ENCODE results near the gene CDH4.
A peak's percentile ranks its signal among the peaks of the same experiment; 100 is the strongest.

CDH4 gene

DNA sequence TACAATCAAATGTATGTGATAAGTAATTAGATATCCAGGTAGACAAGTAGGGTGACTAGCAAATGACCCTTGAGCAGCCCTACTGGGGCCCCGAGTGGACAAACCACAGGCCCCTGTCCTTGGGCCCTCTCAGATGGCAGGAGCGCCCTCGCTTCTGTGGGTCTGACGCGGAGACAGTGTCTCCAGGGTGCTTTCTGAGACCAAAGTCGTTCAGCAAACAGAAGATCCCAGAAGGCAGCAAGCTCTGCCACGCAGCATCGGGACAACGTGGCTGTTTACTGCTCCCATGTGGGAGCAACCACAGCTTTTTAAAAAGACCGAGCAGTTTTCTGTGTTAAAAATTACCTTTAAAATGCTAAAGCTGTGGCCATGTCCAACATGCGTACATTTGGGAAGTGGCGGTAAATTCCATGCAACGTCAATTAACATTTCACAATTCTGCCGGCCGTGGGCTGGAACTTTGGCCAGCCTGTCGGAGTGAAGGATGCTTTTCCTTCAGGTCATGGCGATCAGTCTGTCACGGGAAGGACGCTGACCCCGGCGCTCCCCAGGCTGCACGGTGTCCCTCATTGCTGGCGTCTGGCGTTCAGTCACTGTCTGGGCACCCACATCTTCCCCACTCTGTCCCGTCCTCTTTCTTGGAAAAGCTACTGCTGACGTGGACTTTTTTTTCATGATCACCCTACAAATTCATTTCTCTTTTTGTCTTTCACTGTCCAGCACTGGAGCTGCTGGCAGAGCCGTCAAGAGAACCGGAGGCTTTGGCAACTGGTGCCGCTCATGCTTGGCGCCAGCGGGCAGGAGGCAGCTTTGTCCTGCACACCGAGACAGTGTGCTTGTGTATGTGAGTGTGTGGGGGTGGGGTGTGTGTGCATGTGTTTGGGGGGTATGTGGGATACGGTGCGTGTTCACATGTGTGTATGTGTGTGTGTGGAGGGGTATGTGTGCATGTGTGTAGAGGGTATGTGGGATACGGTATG lies 293.1 kb downstream of the CDH4 start:
- H3K27ac ChIP-seq (ENCODE audit: low read depth, low read length, severe bottlenecking), result no peak overlapping the region
- no peaks in the 10 kb centered on the region for H3K4me1 ChIP-seq (ENCODE audit: control insufficient read depth, insufficient read depth, low read length, poor library complexity, severe bottlenecking)
- no peak overlapping the region for H3K4me3 ChIP-seq (ENCODE audit: extremely low read depth, insufficient read depth, low read length, poor library complexity, severe bottlenecking)
- no peaks in the 10 kb centered on the region for H3K36me3 ChIP-seq (ENCODE audit: control insufficient read depth, insufficient read depth, low read length)
- WGBS, 2 experiments (ENCODE audit: insufficient coverage in 2 of 2), result 94 to 96% methylated on average over 31 to 33 of the region's 35 CpGs
- H3K9me3 ChIP-seq (ENCODE audit: control insufficient read depth, low read length), result no peaks in the 10 kb centered on the region

DNA sequence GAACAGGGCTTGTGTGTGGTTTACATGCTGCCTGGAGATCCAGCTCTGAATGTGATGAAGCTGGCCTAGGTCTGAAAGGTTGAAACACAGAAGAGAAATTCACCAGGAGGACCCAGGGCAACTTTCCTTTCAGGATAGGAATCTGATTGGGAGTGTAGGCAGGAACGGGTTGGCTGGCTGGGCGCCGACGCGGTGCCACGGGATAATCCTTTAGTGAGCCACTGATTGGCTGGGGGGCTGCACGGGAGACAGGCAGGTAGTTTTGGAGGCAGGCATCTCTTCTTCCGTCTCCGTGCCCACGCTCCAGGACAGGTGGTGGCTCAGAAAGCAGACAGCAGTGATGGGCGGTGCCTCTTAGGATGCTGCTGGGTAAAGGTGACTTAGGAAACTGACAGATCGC lies 294.6 kb downstream of the CDH4 start:
- Histone ChIP-seq H3K4me1 (ENCODE audit: control insufficient read depth, insufficient read depth, low read length, poor library complexity, severe bottlenecking) (no peaks in the 10 kb centered on the region), H3K27ac (ENCODE audit: low read depth, low read length, severe bottlenecking) (no peak overlapping the region), H3K9me3 (ENCODE audit: control insufficient read depth, low read length) (no peaks in the 10 kb centered on the region), H3K36me3 (ENCODE audit: control insufficient read depth, insufficient read depth, low read length) (no peaks in the 10 kb centered on the region), H3K4me3 (ENCODE audit: extremely low read depth, insufficient read depth, low read length, poor library complexity, severe bottlenecking) (no peak overlapping the region)
- WGBS, 2 experiments (ENCODE audit: insufficient coverage in 2 of 2), result 90 to 95% methylated on average over 11 to 12 of the region's 12 CpGs

- no peak overlapping the region for H3K4me3 ChIP-seq (ENCODE audit: extremely low read depth, insufficient read depth, low read length, poor library complexity, severe bottlenecking)
- H3K9me3 ChIP-seq (ENCODE audit: control insufficient read depth, low read length), result no peaks in the 10 kb centered on the region
- no peak overlapping the region for H3K27ac ChIP-seq (ENCODE audit: low read depth, low read length, severe bottlenecking)
- WGBS, 2 experiments (ENCODE audit: insufficient coverage in 2 of 2), result 82 to 83% methylated on average over 2 to 4 of the region's 4 CpGs
- H3K4me1 ChIP-seq (ENCODE audit: control insufficient read depth, insufficient read depth, low read length, poor library complexity, severe bottlenecking), result no peaks in the 10 kb centered on the region
- H3K36me3 ChIP-seq (ENCODE audit: control insufficient read depth, insufficient read depth, low read length), result no peaks in the 10 kb centered on the region
These were observed 296.0 kb downstream of the CDH4 start for GRCh38 chr20:61548069-61548468.

- 88 to 100% methylated on average over 2 of the region's 2 CpGs for WGBS, 2 experiments (ENCODE audit: insufficient coverage in 2 of 2)
- Histone ChIP-seq H3K4me1 (ENCODE audit: control insufficient read depth, insufficient read depth, low read length, poor library complexity, severe bottlenecking) (peaks cover under 1% of the 10 kb centered on the region), H3K27ac (ENCODE audit: low read depth, low read length, severe bottlenecking) (no peak overlapping the region), H3K9me3 (ENCODE audit: control insufficient read depth, low read length) (no peaks in the 10 kb centered on the region), H3K4me3 (ENCODE audit: extremely low read depth, insufficient read depth, low read length, poor library complexity, severe bottlenecking) (no peak overlapping the region), H3K36me3 (ENCODE audit: control insufficient read depth, insufficient read depth, low read length) (no peaks in the 10 kb centered on the region)
These were observed 297.8 kb downstream of the CDH4 start for GRCh38 chr20:61549865-61550264.

DNA sequence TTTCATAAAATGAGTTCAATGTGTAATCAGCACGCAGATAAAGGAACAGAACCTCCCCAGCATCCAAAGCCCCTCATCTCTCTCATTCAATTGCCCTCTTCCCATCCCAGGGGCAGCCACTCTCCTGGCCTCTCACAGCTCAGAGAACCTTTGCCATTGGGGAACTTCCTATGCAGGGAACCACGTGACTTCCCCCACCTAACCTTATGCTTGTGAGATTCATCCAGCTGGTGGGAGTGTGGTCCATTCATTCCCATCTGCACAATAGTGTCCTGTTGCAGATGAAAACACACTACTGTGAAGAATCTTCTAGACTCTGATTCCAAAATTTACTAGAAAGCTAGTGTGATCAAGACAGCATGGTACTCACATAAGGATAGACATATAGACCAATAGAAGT lies 299.3 kb downstream of the CDH4 start:
- H3K9me3 ChIP-seq (ENCODE audit: control insufficient read depth, low read length), result no peaks in the 10 kb centered on the region
- no peaks in the 10 kb centered on the region for H3K36me3 ChIP-seq (ENCODE audit: control insufficient read depth, insufficient read depth, low read length)
- no peak overlapping the region for H3K4me3 ChIP-seq (ENCODE audit: extremely low read depth, insufficient read depth, low read length, poor library complexity, severe bottlenecking)
- 80 to 100% methylated on average over 1 of the region's 2 CpGs for WGBS, 2 experiments (ENCODE audit: insufficient coverage in 2 of 2)
- H3K27ac ChIP-seq (ENCODE audit: low read depth, low read length, severe bottlenecking), result no peak overlapping the region
- H3K4me1 ChIP-seq (ENCODE audit: control insufficient read depth, insufficient read depth, low read length, poor library complexity, severe bottlenecking), result peaks cover 9% of the 10 kb centered on the region

DNA sequence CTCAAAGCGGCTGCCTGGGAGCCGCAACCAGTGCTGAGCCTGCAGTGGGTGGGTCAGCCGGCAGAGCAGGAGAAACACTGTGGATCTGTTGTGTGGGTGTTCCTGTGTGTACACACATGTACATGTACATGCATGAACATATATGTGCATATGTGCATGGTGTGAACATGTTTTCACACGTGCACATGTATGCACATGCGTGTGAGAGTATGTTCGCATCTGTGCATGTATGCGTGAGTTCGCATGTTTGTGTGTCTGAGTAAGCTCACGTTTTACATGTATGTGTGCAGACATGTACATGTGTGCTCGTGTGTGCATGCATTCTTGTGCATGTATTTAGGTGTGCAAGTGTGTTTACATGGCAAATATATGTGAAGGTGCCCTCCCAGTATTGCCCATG lies 302.6 kb downstream of the CDH4 start:
- no peak overlapping the region for H3K4me3 ChIP-seq (ENCODE audit: extremely low read depth, insufficient read depth, low read length, poor library complexity, severe bottlenecking)
- no peak overlapping the region for H3K27ac ChIP-seq (ENCODE audit: low read depth, low read length, severe bottlenecking)
- no peaks in the 10 kb centered on the region for H3K36me3 ChIP-seq (ENCODE audit: control insufficient read depth, insufficient read depth, low read length)
- H3K9me3 ChIP-seq (ENCODE audit: control insufficient read depth, low read length), result no peaks in the 10 kb centered on the region
- 87 to 96% methylated on average over 7 to 10 of the region's 10 CpGs for WGBS, 2 experiments (ENCODE audit: insufficient coverage in 2 of 2)
- H3K4me1 ChIP-seq (ENCODE audit: control insufficient read depth, insufficient read depth, low read length, poor library complexity, severe bottlenecking), result peaks cover 16% of the 10 kb centered on the region

GRCh38 chr20:61555566-61555965 lies 303.5 kb downstream of the CDH4 start:
- H3K36me3 ChIP-seq (ENCODE audit: control insufficient read depth, insufficient read depth, low read length), result no peaks in the 10 kb centered on the region
- peaks cover 16% of the 10 kb centered on the region for H3K4me1 ChIP-seq (ENCODE audit: control insufficient read depth, insufficient read depth, low read length, poor library complexity, severe bottlenecking)
- H3K27ac ChIP-seq (ENCODE audit: low read depth, low read length, severe bottlenecking), result peak overlapping the region; percentile 77
- 93 to 97% methylated on average over 3 of the region's 6 CpGs for WGBS, 2 experiments (ENCODE audit: insufficient coverage in 2 of 2)
- H3K4me3 ChIP-seq (ENCODE audit: extremely low read depth, insufficient read depth, low read length, poor library complexity, severe bottlenecking), result no peak overlapping the region
- no peaks in the 10 kb centered on the region for H3K9me3 ChIP-seq (ENCODE audit: control insufficient read depth, low read length)

GRCh38 chr20:61556111-61556510 lies 304.1 kb downstream of the CDH4 start:
- Histone ChIP-seq H3K36me3 (ENCODE audit: control insufficient read depth, insufficient read depth, low read length) (no peaks in the 10 kb centered on the region), H3K27ac (ENCODE audit: low read depth, low read length, severe bottlenecking) (peak overlapping the region; percentile 77), H3K4me1 (ENCODE audit: control insufficient read depth, insufficient read depth, low read length, poor library complexity, severe bottlenecking) (peaks cover 16% of the 10 kb centered on the region), H3K9me3 (ENCODE audit: control insufficient read depth, low read length) (no peaks in the 10 kb centered on the region), H3K4me3 (ENCODE audit: extremely low read depth, insufficient read depth, low read length, poor library complexity, severe bottlenecking) (no peak overlapping the region)
- 78 to 92% methylated on average over 3 of the region's 3 CpGs for WGBS, 2 experiments (ENCODE audit: insufficient coverage in 2 of 2)

GRCh38 chr20:61556673-61557072 lies 304.6 kb downstream of the CDH4 start:
- H3K27ac ChIP-seq (ENCODE audit: low read depth, low read length, severe bottlenecking), result no peak overlapping the region
- peaks cover 16% of the 10 kb centered on the region for H3K4me1 ChIP-seq (ENCODE audit: control insufficient read depth, insufficient read depth, low read length, poor library complexity, severe bottlenecking)
- no peaks in the 10 kb centered on the region for H3K9me3 ChIP-seq (ENCODE audit: control insufficient read depth, low read length)
- no peaks in the 10 kb centered on the region for H3K36me3 ChIP-seq (ENCODE audit: control insufficient read depth, insufficient read depth, low read length)
- no peak overlapping the region for H3K4me3 ChIP-seq (ENCODE audit: extremely low read depth, insufficient read depth, low read length, poor library complexity, severe bottlenecking)
- 97 to 98% methylated on average over 6 to 13 of the region's 13 CpGs for WGBS, 2 experiments (ENCODE audit: insufficient coverage in 2 of 2)

DNA sequence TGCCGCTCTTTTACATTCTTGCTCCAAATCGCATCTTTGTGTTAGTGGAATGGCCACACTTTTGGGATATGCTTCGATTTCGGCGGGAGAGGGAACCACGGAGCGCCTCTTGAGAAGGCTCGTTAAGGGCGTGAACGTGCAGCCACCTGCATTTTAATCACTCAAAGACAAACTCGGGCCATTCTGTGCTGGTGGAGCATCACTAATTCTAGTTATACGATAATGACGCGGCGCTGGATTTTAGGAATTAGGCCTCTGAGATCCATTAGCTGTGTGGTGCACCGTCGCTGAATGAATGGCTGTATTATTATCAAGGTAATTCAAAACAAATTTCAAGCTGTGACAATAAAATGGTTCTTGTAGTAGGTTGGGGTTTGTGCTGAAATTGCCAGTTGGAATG lies 305.6 kb downstream of the CDH4 start:
- Histone ChIP-seq H3K36me3 (ENCODE audit: control insufficient read depth, insufficient read depth, low read length) (no peaks in the 10 kb centered on the region), H3K9me3 (ENCODE audit: control insufficient read depth, low read length) (no peaks in the 10 kb centered on the region), H3K27ac (ENCODE audit: low read depth, low read length, severe bottlenecking) (no peak overlapping the region), H3K4me1 (ENCODE audit: control insufficient read depth, insufficient read depth, low read length, poor library complexity, severe bottlenecking) (peaks cover 16% of the 10 kb centered on the region), H3K4me3 (ENCODE audit: extremely low read depth, insufficient read depth, low read length, poor library complexity, severe bottlenecking) (no peak overlapping the region)
- WGBS, 2 experiments (ENCODE audit: insufficient coverage in 2 of 2), result 95% methylated on average over 17 of the region's 17 CpGs

- Histone ChIP-seq H3K36me3 (ENCODE audit: control insufficient read depth, insufficient read depth, low read length) (no peaks in the 10 kb centered on the region), H3K9me3 (ENCODE audit: control insufficient read depth, low read length) (no peaks in the 10 kb centered on the region), H3K4me1 (ENCODE audit: control insufficient read depth, insufficient read depth, low read length, poor library complexity, severe bottlenecking) (peaks cover 16% of the 10 kb centered on the region), H3K4me3 (ENCODE audit: extremely low read depth, insufficient read depth, low read length, poor library complexity, severe bottlenecking) (no peak overlapping the region), H3K27ac (ENCODE audit: low read depth, low read length, severe bottlenecking) (no peak overlapping the region)
- whole genome bisulfite sequencing, 2 experiments (ENCODE audit: insufficient coverage in 2 of 2), result 67 to 93% methylated on average over 3 to 9 of the region's 10 CpGs
These were observed 306.7 kb downstream of the CDH4 start for GRCh38 chr20:61558726-61559125.

All from mesodermal cell (in vitro differentiated cells).